K562 (cell line): ENCODE data around the gene IFTAP. TPM values are rescaled to one million over a fixed set of nuclear protein-coding genes. Genes with fewer than 3 reads are reported as not detected.

Source experiments
- ATAC-seq: fragments of 200-7000 bp; cut with Tn5 transposase; 3 replicates; pipeline ENCODE4 v1.9.1; 2020; ENCODE audit warnings: moderate library complexity
- BruUV-seq: library from RNA; stranded (reverse); fragments of 400-500 nt; replicated peaks from 2 replicates; lab custom pipeline; 2021; lab: Mats Ljungman, UMichigan
- CTCF ChIA-PET: fragments of 300-600 bp; formaldehyde crosslinking; extraction: SDS; loops from one replicate; lab custom pipeline; 2021; ENCODE audit warnings: low intra/inter-chr PET ratio; lab: Yijun Ruan, JAX
- POLR2A ChIA-PET: fragments of 300-600, 350-650 bp; sonication (Branson Sonifier 250); formaldehyde crosslinking; extraction: SDS; loops from one replicate; lab custom pipeline; 2021; ENCODE audit warnings: antibody characterized with exemption, inconsistent platforms; lab: Yijun Ruan, JAX
- DNase-seq, 4 experiments: peaks; one replicate each; pipeline versions ENCODE4 v3.0.0 to v3.0.0-alpha.2; 2011 to 2018; ENCODE audit warnings: low spot score in 3 of 4, mixed read lengths in 3 of 4; ENCODE audit errors: extremely low read depth in 1 of 4
- FAIRE-seq: peaks from 2 replicates; lab custom pipeline; 2011; peaks lifted over from hg19 to GRCh38; lab: Jason Lieb, UNC
- H2AFZ ChIP-seq: 2 replicates; pipeline ENCODE4 v1.6.0; 2011; ENCODE audit warnings: low read depth, low read length, control low read depth, inconsistent platforms
- H3K27ac ChIP-seq: fragments of 200-600 bp; 3 replicates; pipeline ENCODE4 v1.8.0; 2011; ENCODE audit warnings: low read depth, mild to moderate bottlenecking, control low read depth, inconsistent platforms, low read length, moderate library complexity, mixed read lengths; ENCODE audit errors: extremely low read depth
- H3K27me3 ChIP-seq, 2 experiments: fragments of 300-600 bp in 1 of 2; 2 replicates in 1 of 2; 3 replicates in 1 of 2; pipeline versions ENCODE4 v1.6.0 to v1.8.0; 2011; ENCODE audit warnings: inconsistent platforms in 2 of 2, low read length in 2 of 2, mild to moderate bottlenecking in 1 of 2, mixed read lengths in 1 of 2, moderate library complexity in 1 of 2; ENCODE audit not compliant: control insufficient read depth in 2 of 2, insufficient read depth in 2 of 2
- H3K36me3 ChIP-seq: fragments of 300-600 bp; 3 replicates; pipeline ENCODE4 v1.8.0; 2011; ENCODE audit warnings: mild to moderate bottlenecking, low read length, inconsistent platforms; ENCODE audit not compliant: control insufficient read depth, insufficient read depth
- H3K4me1 ChIP-seq, 2 experiments: fragments of 200-600 bp in 1 of 2; replicated peaks in 1 of 2; 2 replicates in 1 of 2; 3 replicates in 1 of 2; pipeline versions ENCODE4 v1.5.1 to v1.8.0; 2011; ENCODE audit warnings: inconsistent platforms in 2 of 2, low read length in 2 of 2, mild to moderate bottlenecking in 1 of 2, mixed read lengths in 1 of 2, moderate library complexity in 1 of 2; ENCODE audit not compliant: control insufficient read depth in 2 of 2, insufficient read depth in 2 of 2
- H3K4me2 ChIP-seq: 2 replicates; pipeline ENCODE4 v1.6.1; 2011; ENCODE audit warnings: low read length, control low read depth, inconsistent platforms, mixed read lengths; ENCODE audit not compliant: insufficient read depth
- H3K4me3 ChIP-seq: fragments of 200-600 bp; sonication (generic), shearing (Covaris generic); 2 replicates; pipeline ENCODE4 v1.5.1; 2016; ENCODE audit warnings: control low read depth, inconsistent platforms
- H3K79me2 ChIP-seq: fragments of 200-600 bp; 3 replicates; pipeline ENCODE4 v1.8.0; 2011; ENCODE audit warnings: low read length, inconsistent platforms; ENCODE audit not compliant: control insufficient read depth, insufficient read depth
- H3K9ac ChIP-seq, 2 experiments: 2 replicates each; pipeline versions ENCODE4 v1.6.0 to v1.6.1; 2011; ENCODE audit warnings: low read depth in 2 of 2, low read length in 2 of 2, control low read depth in 1 of 2, inconsistent platforms in 1 of 2, mild to moderate bottlenecking in 1 of 2, mixed read lengths in 1 of 2; ENCODE audit not compliant: insufficient read depth in 1 of 2
- H3K9me1 ChIP-seq: one replicate; pipeline ENCODE4 v1.6.0; 2011; ENCODE audit warnings: inconsistent platforms, mild to moderate bottlenecking, low read length, moderate library complexity; ENCODE audit not compliant: control insufficient read depth, insufficient read depth
- H3K9me3 ChIP-seq: replicated peaks from 2 replicates; pipeline ENCODE4 v1.5.1; 2011; ENCODE audit warnings: low read depth, low read length, inconsistent platforms; ENCODE audit not compliant: control insufficient read depth, insufficient read depth
- H4K20me1 ChIP-seq: replicated peaks from 2 replicates; pipeline ENCODE4 v1.6.1; 2011; ENCODE audit warnings: low read length, inconsistent platforms, mixed read lengths; ENCODE audit not compliant: control insufficient read depth, insufficient read depth
- HCFC1 ChIP-seq: IDR thresholded peaks from 2 replicates; pipeline ENCODE4 v1.6.1; 2012; ENCODE audit warnings: low read depth, low read length, improper control_type of control experiment
- HMGN3 ChIP-seq: IDR thresholded peaks from 2 replicates; pipeline ENCODE4 v1.6.1; 2011; ENCODE audit warnings: borderline replicate concordance, low read depth, mild to moderate bottlenecking, mixed read lengths, low read length; ENCODE audit not compliant: insufficient read length; ENCODE audit errors: extremely low read depth
- NFATC3 ChIP-seq: fragments of 450-650 bp; IDR thresholded peaks from 2 replicates; pipeline ENCODE4 v1.6.1; 2017; ENCODE audit warnings: mild to moderate bottlenecking
- PTBP1 ChIP-seq: fragments of 200-400 bp; formaldehyde crosslinking; IDR thresholded peaks from 2 replicates; pipeline ENCODE4 v1.6.1; 2017; ENCODE audit warnings: low read depth, low read length
- USF1 ChIP-seq: sonication (generic); formaldehyde crosslinking; IDR thresholded peaks from 2 replicates; pipeline ENCODE4 v1.9.0; 2022; ENCODE audit warnings: mild to moderate bottlenecking, missing genetic modification reagents
- ZMIZ1 ChIP-seq, 2 experiments: fragments of 150-350 bp in 1 of 2; IDR thresholded peaks; 2 replicates each; pipeline ENCODE4 v1.6.1; 2012 to 2016; ENCODE audit warnings: low read depth in 2 of 2, low read length in 2 of 2, mild to moderate bottlenecking in 1 of 2, moderate library complexity in 1 of 2
- WGBS: fragments of 100-300 bp; shearing (Covaris generic); methylation state at CpG from one replicate; pipeline ENCODE4 v1.1.6; 2016; ENCODE audit warnings: low coverage, mixed read lengths; ENCODE audit not compliant: insufficient coverage; ENCODE audit errors: missing lambda C conversion rate; 5-methylcytosine and 5-hydroxymethylcytosine counted together
- in situ Hi-C: fragments of 300-500 bp; cut with MboI; formaldehyde crosslinking; loops from 4 replicates; pipeline ENCODE4 v1.15.0; 2018; ENCODE audit warnings: inconsistent platforms, mixed read lengths
- intact Hi-C: fragments of 100-400 bp; cut with micrococcal nuclease; formaldehyde crosslinking; loops from 2 replicates; pipeline ENCODE4 v1.14.2; 2022
- polyA plus RNA-seq, 8 experiments: library from polyadenylated mRNA; depleted of rRNA in 4 of 8; stranded (reverse) in 5 of 8; unstranded in 3 of 8; fragments of >200 nt; fragmentation: Nextera tagmentation in 2 of 8; fragmentation: Illumina TruSeq in 1 of 8; extraction: Ambion mirVana in 2 of 8; extraction: Trizol in 1 of 8; gene quantifications; 2 replicates each; pipeline versions ENCODE4 v1.2.1 to v1.2.3, GENCODE V29; 2011 to 2014; ENCODE audit warnings: inconsistent platforms in 1 of 8, missing spikeins in 1 of 8
- total RNA-seq, 7 experiments: library from RNA; depleted of rRNA in 6 of 7; stranded (reverse); fragments of >200 nt in 6 of 7; fragmentation: Illumina TruSeq in 2 of 7; extraction: Trizol in 2 of 7; gene quantifications; 2 replicates each; pipeline versions ENCODE4 v1.2.1 to v1.2.3, GENCODE V29; 2011 to 2021; ENCODE audit warnings: low replicate concordance in 1 of 7
- TF ChIP-seq, protein P1 (sequence below): fragments of 450-650 bp; formaldehyde crosslinking; IDR thresholded peaks from 2 replicates; pipeline ENCODE4 v1.4.0; 2022; ENCODE audit warnings: missing genetic modification characterization

IFTAP gene
- total and polyA plus RNA-seq, 9 of the 15 experiments (the other 6 are each of a cell fraction or from before 2014, with no cell fraction given) = 9.2 to 30.0 (median 17.0) TPM

DNA sequence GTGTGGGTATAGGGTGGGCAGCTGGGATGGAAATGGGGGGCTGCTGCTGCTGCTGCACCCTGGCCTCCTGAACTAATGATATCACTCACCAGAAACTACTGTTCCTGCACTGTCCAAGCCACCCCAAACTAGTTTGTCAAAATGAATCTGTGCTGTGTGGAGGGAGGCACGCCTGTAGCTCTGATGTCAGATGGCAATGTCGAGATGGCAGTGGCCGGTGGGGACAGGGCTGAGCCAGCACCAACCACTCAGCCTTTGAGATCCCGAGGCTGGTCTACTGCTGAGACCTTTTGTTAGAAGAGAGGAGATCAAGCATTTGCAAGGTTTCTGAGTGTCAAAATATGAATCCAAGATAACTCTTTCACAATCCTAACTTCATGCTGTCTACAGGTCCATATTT lies 25.2 kb upstream of the IFTAP start:
- Histone ChIP-seq H4K20me1 (no peaks in the 10 kb centered on the region), H3K9me3 (no peaks in the 10 kb centered on the region), H3K4me3 (no peak overlapping the region), H3K27ac (no peak overlapping the region), H3K79me2 (no peaks in the 10 kb centered on the region), H3K9ac (no peak overlapping the region), H3K4me2 (no peak overlapping the region), H3K9me1 (no peaks in the 10 kb centered on the region), H3K4me1 (peaks cover 3 to 7% of the 10 kb centered on the region in 2 experiments; a peak in 2 of 5 replicates), H2AFZ (no peak overlapping the region), H3K27me3 (no peaks in the 10 kb centered on the region), H3K36me3 (no peaks in the 10 kb centered on the region)
- in situ Hi-C loops (no loop called here), intact Hi-C loops (no loop called here)
- no peak for ATAC-seq
- BruUV-seq = no TSS peak
- TF ChIP-seq PTBP1 = no peak
- no peak for DNase-seq
- 9% methylated on average over 4 of the region's 4 CpGs for WGBS
- ChIA-PET POLR2A (interaction anchor here (0.6 kb wide), 1 partner anchor 309 kb away, joined by 3 read pairs; no protein-coding TSS in a partner anchor), CTCF (interaction anchor here (6.9 kb wide), 1 partner anchor 54 kb away, joined by 60 read pairs; no protein-coding TSS in a partner anchor)
- FAIRE-seq = no peak

DNA sequence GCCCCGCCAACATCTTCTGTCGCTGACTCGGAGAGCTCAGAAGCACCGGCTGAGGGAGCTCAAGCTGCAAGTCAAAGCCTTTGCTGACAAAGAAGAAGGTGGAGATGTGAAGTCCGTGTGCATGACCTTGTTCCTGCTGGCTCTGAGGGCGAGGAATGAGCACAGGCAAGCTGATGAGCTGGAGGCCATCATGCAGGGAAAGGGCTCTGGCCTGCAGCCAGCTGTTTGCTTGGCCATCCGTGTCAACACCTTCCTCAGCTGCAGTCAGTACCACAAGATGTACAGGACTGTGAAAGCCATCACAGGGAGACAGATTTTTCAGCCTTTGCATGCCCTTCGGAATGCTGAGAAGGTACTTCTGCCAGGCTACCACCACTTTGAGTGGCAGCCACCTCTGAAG lies 19.8 kb upstream of the IFTAP start:
- intact Hi-C loops = no loop called here
- no peak overlapping the region for H3K4me2 ChIP-seq
- no peak for DNase-seq
- H3K9ac ChIP-seq = no peak overlapping the region
- H3K4me3 ChIP-seq = no peak overlapping the region
- no peak for ATAC-seq
- H3K36me3 ChIP-seq = no peaks in the 10 kb centered on the region
- H3K9me3 ChIP-seq = no peaks in the 10 kb centered on the region
- BruUV-seq = no TSS peak
- no peaks in the 10 kb centered on the region for H3K4me1 ChIP-seq
- H4K20me1 ChIP-seq = no peaks in the 10 kb centered on the region
- no peak overlapping the region for H2AFZ ChIP-seq
- in situ Hi-C loops = no loop called here
- no peaks in the 10 kb centered on the region for H3K79me2 ChIP-seq
- no peaks in the 10 kb centered on the region for H3K9me1 ChIP-seq
- peaks cover 0 to 3% of the 10 kb centered on the region in 2 experiments; a peak in 2 of 5 replicates for H3K27me3 ChIP-seq
- POLR2A ChIA-PET = interaction anchor here (0.6 kb wide), 1 partner anchor 164 kb away, joined by 3 read pairs; no protein-coding TSS in a partner anchor
- 18% methylated on average over 8 of the region's 8 CpGs for WGBS
- FAIRE-seq = no peak
- CTCF ChIA-PET = no interaction called here
- no peak overlapping the region for H3K27ac ChIP-seq
- TF ChIP-seq NFATC3 = no peak
- TF ChIP-seq USF1 = no peak
- TF ChIP-seq HCFC1 = no peak
- no peak for TF ChIP-seq ZMIZ1 (IDR thresholded peaks at IDR 0.05; ENCODE audit: low read depth in 2 of 2, low read length in 2 of 2)
- TF ChIP-seq, protein P1, sequence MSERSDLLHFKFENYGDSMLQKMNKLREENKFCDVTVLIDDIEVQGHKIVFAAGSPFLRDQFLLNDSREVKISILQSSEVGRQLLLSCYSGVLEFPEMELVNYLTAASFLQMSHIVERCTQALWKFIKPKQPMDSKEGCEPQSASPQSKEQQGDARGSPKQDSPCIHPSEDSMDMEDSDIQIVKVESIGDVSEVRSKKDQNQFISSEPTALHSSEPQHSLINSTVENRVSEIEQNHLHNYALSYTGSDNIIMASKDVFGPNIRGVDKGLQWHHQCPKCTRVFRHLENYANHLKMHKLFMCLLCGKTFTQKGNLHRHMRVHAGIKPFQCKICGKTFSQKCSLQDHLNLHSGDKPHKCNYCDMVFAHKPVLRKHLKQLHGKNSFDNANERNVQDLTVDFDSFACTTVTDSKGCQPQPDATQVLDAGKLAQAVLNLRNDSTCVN = no peak
- no peak for TF ChIP-seq HMGN3
